ENCODE results near the gene NHS.

The NHS gene

GRCh38 chrX:17633546-17633945 is 258.5 kb downstream of the NHS start:
- no peak for DNase-seq

- no peak for DNase-seq
Measured at GRCh38 chrX:17634542-17635207, 259.7 kb downstream of the NHS start.

GRCh38 chrX:17635231-17635630 is 260.2 kb downstream of the NHS start:
- DNase-seq: no peak

GRCh38 chrX:17637235-17637634 is 262.2 kb downstream of the NHS start:
- DNase-seq: no peak

- no peak for DNase-seq
Measured at GRCh38 chrX:17638731-17639130, 263.7 kb downstream of the NHS start.

GRCh38 chrX:17642891-17643290 is 267.9 kb downstream of the NHS start:
- no peak for DNase-seq

- DNase-seq: no peak
Measured at GRCh38 chrX:17643528-17643927, 268.5 kb downstream of the NHS start.

GRCh38 chrX:17644001-17644400 is 269.0 kb downstream of the NHS start:
- DNase-seq: no peak

- DNase-seq: no peak
Measured at GRCh38 chrX:17654116-17654515, 279.1 kb downstream of the NHS start.

GRCh38 chrX:17655211-17656034 is 280.4 kb downstream of the NHS start:
- peak in 1 of 2 donors; percentile 18 for DNase-seq

GRCh38 chrX:17656035-17656418 is 281.0 kb downstream of the NHS start:
- DNase-seq: no peak

- DNase-seq: no peak
Measured at GRCh38 chrX:17656556-17656955, 281.6 kb downstream of the NHS start.

- no peak for DNase-seq
Measured at GRCh38 chrX:17662391-17662790, 287.4 kb downstream of the NHS start.

- DNase-seq: no peak
Measured at GRCh38 chrX:17668929-17669328, 293.9 kb downstream of the NHS start.

GRCh38 chrX:17669458-17669857 is 294.5 kb downstream of the NHS start:
- DNase-seq: no peak

- DNase-seq: no peak
Measured at GRCh38 chrX:17669891-17670290, 294.9 kb downstream of the NHS start.

- DNase-seq: no peak
Measured at GRCh38 chrX:17670874-17671273, 295.9 kb downstream of the NHS start.

GRCh38 chrX:17674601-17675000 is 299.6 kb downstream of the NHS start:
- peak; percentile 30 to 34 for DNase-seq

- no peak for DNase-seq
Measured at GRCh38 chrX:17679261-17679660, 304.3 kb downstream of the NHS start.

- DNase-seq: no peak
Measured at GRCh38 chrX:17679820-17680219, 304.8 kb downstream of the NHS start.

- no peak for DNase-seq
Measured at GRCh38 chrX:17680732-17681413, 305.9 kb downstream of the NHS start.

GRCh38 chrX:17682259-17682658 is 307.3 kb downstream of the NHS start:
- DNase-seq: no peak

GRCh38 chrX:17685026-17685425 is 310.0 kb downstream of the NHS start:
- DNase-seq: no peak

GRCh38 chrX:17687648-17688047 is 312.6 kb downstream of the NHS start:
- no peak for DNase-seq
